Ovary (tissue), 3 donors: ENCODE results near the gene POU2AF1.

Experiments used
- EP300 ChIP-seq: sonication (generic); formaldehyde crosslinking; IDR thresholded peaks from one replicate; pipeline ENCODE4 v1.6.1; 2017; ENCODE audit warnings: antibody characterized with exemption
- POLR2A ChIP-seq: fragments of 450-650 bp; IDR thresholded peaks from one replicate; pipeline ENCODE4 v1.6.1; 2017; ENCODE audit warnings: antibody characterized with exemption, mild to moderate bottlenecking, moderate library complexity
- TF ChIP-seq, protein P1 (sequence below), 3 donors: fragments of 450-650 bp in 2 of 3; fragments of 200-600 bp in 1 of 3; IDR thresholded peaks; one replicate each; pipeline versions ENCODE4 v1.5.1 to v1.8.0; 2016 to 2022; ENCODE audit warnings: antibody characterized with exemption in 3 of 3, mild to moderate bottlenecking in 1 of 3
- donor health status: DM: no; HTN: no; CAD: no.

DNA sequence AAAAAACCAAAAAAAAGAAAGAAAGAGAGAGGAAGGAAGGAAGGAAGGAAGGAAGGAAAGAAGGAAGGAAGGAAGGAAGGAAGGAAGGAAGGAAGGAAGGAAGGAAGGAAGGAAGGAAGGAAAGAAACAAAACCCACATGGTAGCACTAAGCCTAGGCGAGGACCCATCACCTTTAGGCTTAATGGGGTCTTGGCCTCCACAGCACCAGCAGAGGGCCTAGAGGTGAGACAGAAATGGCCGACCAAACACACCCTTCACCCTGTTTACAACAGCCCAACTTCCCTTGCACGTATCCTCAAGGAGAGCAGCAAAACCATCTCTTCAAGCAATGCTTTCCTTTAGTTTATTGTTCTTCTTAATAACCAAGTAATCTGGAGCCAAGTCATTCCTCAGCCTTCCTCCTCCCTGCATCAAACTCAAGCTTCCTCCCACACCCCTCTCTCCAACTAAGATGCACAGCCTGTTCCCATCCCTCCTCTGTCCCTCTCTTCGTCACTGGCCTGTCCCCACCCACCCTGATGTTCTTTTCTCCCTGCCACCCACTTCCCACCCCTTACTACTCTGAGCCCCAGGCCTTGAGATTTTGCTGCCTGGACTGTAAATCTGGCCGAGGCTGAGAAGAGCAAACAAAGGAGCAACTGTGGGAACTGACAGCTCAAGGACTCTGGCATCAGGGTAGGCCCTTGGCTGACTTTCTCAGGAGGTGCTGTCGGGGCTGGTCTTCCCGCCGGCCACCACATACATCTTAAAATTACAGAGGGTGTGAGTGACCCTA is 26.0 kb downstream of the POU2AF1 start:
- TF ChIP-seq, protein P1, sequence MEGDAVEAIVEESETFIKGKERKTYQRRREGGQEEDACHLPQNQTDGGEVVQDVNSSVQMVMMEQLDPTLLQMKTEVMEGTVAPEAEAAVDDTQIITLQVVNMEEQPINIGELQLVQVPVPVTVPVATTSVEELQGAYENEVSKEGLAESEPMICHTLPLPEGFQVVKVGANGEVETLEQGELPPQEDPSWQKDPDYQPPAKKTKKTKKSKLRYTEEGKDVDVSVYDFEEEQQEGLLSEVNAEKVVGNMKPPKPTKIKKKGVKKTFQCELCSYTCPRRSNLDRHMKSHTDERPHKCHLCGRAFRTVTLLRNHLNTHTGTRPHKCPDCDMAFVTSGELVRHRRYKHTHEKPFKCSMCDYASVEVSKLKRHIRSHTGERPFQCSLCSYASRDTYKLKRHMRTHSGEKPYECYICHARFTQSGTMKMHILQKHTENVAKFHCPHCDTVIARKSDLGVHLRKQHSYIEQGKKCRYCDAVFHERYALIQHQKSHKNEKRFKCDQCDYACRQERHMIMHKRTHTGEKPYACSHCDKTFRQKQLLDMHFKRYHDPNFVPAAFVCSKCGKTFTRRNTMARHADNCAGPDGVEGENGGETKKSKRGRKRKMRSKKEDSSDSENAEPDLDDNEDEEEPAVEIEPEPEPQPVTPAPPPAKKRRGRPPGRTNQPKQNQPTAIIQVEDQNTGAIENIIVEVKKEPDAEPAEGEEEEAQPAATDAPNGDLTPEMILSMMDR (IDR thresholded peaks at IDR 0.05), result no peak
- no peak for TF ChIP-seq POLR2A
- TF ChIP-seq EP300, result no peak
